CD14-positive monocyte (primary cell): Measurements from ENCODE around the gene PHLDA2. TPM values are rescaled to one million over a fixed set of nuclear protein-coding genes. Genes with fewer than 3 reads are reported as not detected.

Experiments
- DNase-seq, 3 donors: peaks; one replicate each; pipeline ENCODE4 v3.0.0-alpha.2; 2011 to 2022
- H2AFZ ChIP-seq: 2 replicates; pipeline ENCODE4 v1.6.0; 2012; ENCODE audit warnings: mild to moderate bottlenecking, low read depth, low read length, inconsistent platforms; ENCODE audit not compliant: insufficient read depth, poor library complexity, severe bottlenecking
- H3K27ac ChIP-seq, 2 donors: 1 replicate in 1 of 2; 2 replicates in 1 of 2; pipeline ENCODE4 v1.5.1; 2012 to 2013; ENCODE audit warnings: low read length in 2 of 2, control low read depth in 1 of 2, inconsistent platforms in 1 of 2, low read depth in 1 of 2, mild to moderate bottlenecking in 1 of 2
- H3K27me3 ChIP-seq, 2 donors: one replicate each; pipeline versions ENCODE4 v1.6.0 to v1.6.1; 2011 to 2013; ENCODE audit warnings: low read length in 2 of 2; ENCODE audit not compliant: control insufficient read depth in 2 of 2, insufficient read depth in 2 of 2
- H3K36me3 ChIP-seq, 2 donors: replicated peaks in 1 of 2; 1 replicate in 1 of 2; 2 replicates in 1 of 2; pipeline versions ENCODE4 v1.5.1 to v1.6.1; 2012 to 2013; ENCODE audit warnings: low read length in 2 of 2, control low read depth in 1 of 2, inconsistent platforms in 1 of 2, mild to moderate bottlenecking in 1 of 2; ENCODE audit not compliant: insufficient read depth in 2 of 2, control insufficient read depth in 1 of 2
- H3K4me1 ChIP-seq, 2 donors: 1 replicate in 1 of 2; 2 replicates in 1 of 2; pipeline versions ENCODE4 v1.5.1 to v1.6.1; 2012 to 2013; ENCODE audit warnings: low read length in 2 of 2, control low read depth in 1 of 2, inconsistent platforms in 1 of 2, mild to moderate bottlenecking in 1 of 2, moderate library complexity in 1 of 2; ENCODE audit not compliant: insufficient read depth in 2 of 2, control insufficient read depth in 1 of 2
- H3K4me2 ChIP-seq: replicated peaks from 2 replicates; pipeline ENCODE3; 2012; ENCODE audit warnings: low read length, moderate library complexity, mild to moderate bottlenecking; ENCODE audit not compliant: poor library complexity, severe bottlenecking; ENCODE audit errors: extremely low read depth
- H3K4me3 ChIP-seq, 3 experiments: fragments of 200-600 bp in 1 of 3; sonication (generic) in 1 of 3; replicated peaks in 1 of 3; 1 replicate in 2 of 3; 2 replicates in 1 of 3; pipeline ENCODE4 v1.5.1; 2011 to 2013; ENCODE audit warnings: low read length in 3 of 3, mild to moderate bottlenecking in 3 of 3, control low read depth in 2 of 3, low read depth in 2 of 3, inconsistent platforms in 1 of 3, moderate library complexity in 1 of 3
- H3K79me2 ChIP-seq: 2 replicates; pipeline ENCODE4 v1.6.0; 2012; ENCODE audit warnings: mild to moderate bottlenecking, control low read depth, inconsistent platforms, low read length, moderate library complexity; ENCODE audit not compliant: insufficient read depth
- H3K9ac ChIP-seq: 2 replicates; pipeline ENCODE4 v1.6.0; 2017; ENCODE audit warnings: low read length, mild to moderate bottlenecking; ENCODE audit not compliant: insufficient read depth, poor library complexity, severe bottlenecking
- H3K9me3 ChIP-seq, 2 donors: replicated peaks in 1 of 2; 1 replicate in 1 of 2; 2 replicates in 1 of 2; pipeline versions ENCODE4 v1.5.1 to v1.6.1; 2012 to 2013; ENCODE audit warnings: low read length in 2 of 2, control low read depth in 1 of 2; ENCODE audit not compliant: control insufficient read depth in 1 of 2, insufficient read depth in 1 of 2
- H4K20me1 ChIP-seq: 2 replicates; pipeline ENCODE4 v1.6.0; 2012; ENCODE audit warnings: mild to moderate bottlenecking, low read length, control low read depth, moderate library complexity; ENCODE audit not compliant: insufficient read depth
- H3K27ac Mint-ChIP-seq, 7 donors: one replicate each; pipeline ENCODE4 v1.8.0; 2020; ENCODE audit warnings: mild to moderate bottlenecking in 7 of 7, mixed read lengths in 7 of 7, moderate library complexity in 6 of 7, inconsistent platforms in 2 of 7
- H3K27me3 Mint-ChIP-seq, 3 donors: one replicate each; pipeline ENCODE4 v1.8.0; 2021 to 2022; ENCODE audit warnings: low read depth in 3 of 3, mild to moderate bottlenecking in 3 of 3, mixed read lengths in 3 of 3, moderate library complexity in 3 of 3, inconsistent platforms in 1 of 3
- H3K36me3 Mint-ChIP-seq, 2 donors: one replicate each; pipeline ENCODE4 v1.8.0; 2020; ENCODE audit warnings: mixed read lengths in 2 of 2, inconsistent platforms in 1 of 2, mild to moderate bottlenecking in 1 of 2
- H3K4me1 Mint-ChIP-seq: one replicate; pipeline ENCODE4 v1.8.0; 2020; ENCODE audit warnings: mild to moderate bottlenecking, mixed read lengths
- H3K4me3 Mint-ChIP-seq, 2 donors: one replicate each; pipeline ENCODE4 v1.8.0; 2020; ENCODE audit warnings: mild to moderate bottlenecking in 2 of 2, mixed read lengths in 2 of 2, moderate library complexity in 1 of 2
- H3K9me3 Mint-ChIP-seq, 7 donors: one replicate each; pipeline ENCODE4 v1.8.0; 2020 to 2022; ENCODE audit warnings: mixed read lengths in 7 of 7, mild to moderate bottlenecking in 6 of 7, moderate library complexity in 6 of 7, inconsistent platforms in 2 of 7
- WGBS: methylation state at CpG from one replicate; pipeline ENCODE4 v1.1.5; 2013; ENCODE audit warnings: missing lambda C conversion rate; ENCODE audit not compliant: insufficient coverage; 5-methylcytosine and 5-hydroxymethylcytosine counted together
- intact Hi-C, 2 donors: fragments of 100-400 bp; cut with micrococcal nuclease; formaldehyde crosslinking; loops; one replicate each; pipeline versions ENCODE4 v1.15.0 to v1.15.1; 2023
- polyA plus RNA-seq, 3 donors: library from polyadenylated mRNA; depleted of rRNA in 1 of 3; unstranded in 2 of 3; stranded (reverse) in 1 of 3; fragments of 300-500 nt in 2 of 3; fragments of >200 nt in 1 of 3; fragmentation: Illumina TruSeq in 2 of 3; gene quantifications; 1 replicate in 2 of 3; 2 replicates in 1 of 3; pipeline ENCODE4 v1.2.3, GENCODE V29; 2012 to 2021
- TF ChIP-seq, protein P1 (sequence below): fragments of 200-600 bp; IDR thresholded peaks from one replicate; pipeline ENCODE4 v1.8.0; 2022; ENCODE audit warnings: antibody characterized with exemption, mild to moderate bottlenecking

PHLDA2 gene
- polyA plus RNA-seq, 3 donors = 2.6 to 54.5 (median 4.7) TPM

DNA sequence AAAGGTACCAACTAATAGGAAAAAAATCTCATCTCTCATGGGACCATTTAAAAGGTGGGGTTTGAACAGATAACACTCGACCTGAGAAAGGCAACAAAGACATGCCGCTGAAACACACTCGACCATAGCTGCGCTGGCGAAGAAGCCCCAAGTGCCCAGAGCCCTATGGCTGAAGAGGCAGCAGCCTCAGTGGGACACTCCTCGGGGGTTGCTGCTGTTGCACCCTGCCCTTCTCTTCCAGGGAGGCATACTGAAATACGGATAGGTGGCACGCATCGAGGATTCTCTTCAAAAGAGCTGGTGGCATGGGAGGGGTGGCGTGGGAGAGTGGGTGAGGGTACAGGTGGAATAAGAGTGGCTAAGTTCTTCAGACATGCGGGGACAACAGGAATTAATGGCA, 18.5 kb upstream of the PHLDA2 start:
- Histone ChIP-seq H3K4me1 (peaks cover 25 to 35% of the 10 kb centered on the region in 2 donors), H4K20me1 (peaks cover 8% of the 10 kb centered on the region), H3K79me2 (no peaks in the 10 kb centered on the region), H3K27ac (no peak overlapping the region), H3K4me2 (no peak overlapping the region), H3K9ac (no peak overlapping the region), H3K36me3 (peaks cover 53 to 56% of the 10 kb centered on the region in 2 donors), H3K9me3 (no peaks in the 10 kb centered on the region), H2AFZ (no peak overlapping the region), H3K4me3 (no peak overlapping the region), H3K27me3 (no peaks in the 10 kb centered on the region)
- Mint-ChIP-seq H3K4me3 (no peak overlapping the region), H3K36me3 (peaks cover 72 to 74% of the 10 kb centered on the region in 2 donors), H3K27ac (peak overlapping the region in 2 of 7 donors; percentile 28 to 70), H3K9me3 (no peaks in the 10 kb centered on the region), H3K4me1 (peaks cover 37% of the 10 kb centered on the region), H3K27me3 (no peaks in the 10 kb centered on the region)
- 97% methylated on average over 6 of the region's 11 CpGs for WGBS
- DNase-seq = no peak
- TF ChIP-seq, protein P1, sequence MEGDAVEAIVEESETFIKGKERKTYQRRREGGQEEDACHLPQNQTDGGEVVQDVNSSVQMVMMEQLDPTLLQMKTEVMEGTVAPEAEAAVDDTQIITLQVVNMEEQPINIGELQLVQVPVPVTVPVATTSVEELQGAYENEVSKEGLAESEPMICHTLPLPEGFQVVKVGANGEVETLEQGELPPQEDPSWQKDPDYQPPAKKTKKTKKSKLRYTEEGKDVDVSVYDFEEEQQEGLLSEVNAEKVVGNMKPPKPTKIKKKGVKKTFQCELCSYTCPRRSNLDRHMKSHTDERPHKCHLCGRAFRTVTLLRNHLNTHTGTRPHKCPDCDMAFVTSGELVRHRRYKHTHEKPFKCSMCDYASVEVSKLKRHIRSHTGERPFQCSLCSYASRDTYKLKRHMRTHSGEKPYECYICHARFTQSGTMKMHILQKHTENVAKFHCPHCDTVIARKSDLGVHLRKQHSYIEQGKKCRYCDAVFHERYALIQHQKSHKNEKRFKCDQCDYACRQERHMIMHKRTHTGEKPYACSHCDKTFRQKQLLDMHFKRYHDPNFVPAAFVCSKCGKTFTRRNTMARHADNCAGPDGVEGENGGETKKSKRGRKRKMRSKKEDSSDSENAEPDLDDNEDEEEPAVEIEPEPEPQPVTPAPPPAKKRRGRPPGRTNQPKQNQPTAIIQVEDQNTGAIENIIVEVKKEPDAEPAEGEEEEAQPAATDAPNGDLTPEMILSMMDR = no peak
- intact Hi-C loops = no loop called here

DNA sequence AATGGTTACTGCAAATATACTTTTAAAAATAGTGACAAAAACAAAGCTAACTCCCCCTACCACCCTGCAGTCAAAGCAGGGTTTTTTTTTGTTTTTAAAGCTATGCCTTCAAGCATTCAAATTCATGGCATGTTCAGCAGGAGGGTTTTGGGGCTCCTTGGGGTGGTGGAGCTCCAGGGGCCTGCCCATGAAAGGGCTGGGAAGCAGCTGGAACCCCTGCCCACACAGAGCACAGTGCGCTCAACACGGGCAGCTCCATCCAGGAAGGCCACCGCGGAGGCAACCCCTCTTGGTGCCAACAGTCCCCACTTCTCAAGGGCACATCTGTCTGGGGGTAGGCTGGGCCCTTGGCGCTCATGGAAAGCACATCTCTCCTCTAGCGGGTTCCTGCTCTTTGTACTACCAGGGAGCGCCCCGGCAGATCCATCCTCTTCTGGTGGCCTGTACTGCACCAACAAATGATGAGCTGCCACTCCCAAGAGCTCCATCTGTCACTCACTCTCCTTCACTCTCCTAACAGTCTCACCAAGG, 16.6 kb upstream of the PHLDA2 start:
- Histone ChIP-seq H2AFZ (peak overlapping the region; percentile 31), H3K27me3 (no peaks in the 10 kb centered on the region), H3K9me3 (no peaks in the 10 kb centered on the region), H3K9ac (peak overlapping the region; percentile 13), H4K20me1 (peaks cover 8% of the 10 kb centered on the region), H3K27ac (peak overlapping the region; percentile 35 to 76), H3K4me2 (peak overlapping the region; percentile 72), H3K4me3 (peak overlapping the region in 1 of 3 experiments; percentile 65), H3K79me2 (no peaks in the 10 kb centered on the region), H3K36me3 (peaks cover 39 to 40% of the 10 kb centered on the region in 2 donors), H3K4me1 (peaks cover 20 to 28% of the 10 kb centered on the region in 2 donors)
- 91% methylated on average over 3 of the region's 8 CpGs for WGBS
- Mint-ChIP-seq H3K36me3 (peaks cover 54 to 55% of the 10 kb centered on the region in 2 donors), H3K9me3 (no peaks in the 10 kb centered on the region), H3K4me1 (peaks cover 30% of the 10 kb centered on the region), H3K27me3 (no peaks in the 10 kb centered on the region), H3K27ac (peak overlapping the region; percentile 62 to 94 (median 89)), H3K4me3 (peak overlapping the region; percentile 58 to 80)
- intact Hi-C loops = no loop called here
- no peak for DNase-seq
- TF ChIP-seq, protein P1 = no peak
